ENCODE measurements around the gene FTCD. TPM values are rescaled to one million over a fixed set of nuclear protein-coding genes. Genes with fewer than 3 reads are reported as not detected.

The FTCD gene
- total RNA-seq, 1 donor from 2014 or later: 0.69 TPM

GRCh38 chr21:46159390-46159789, 4.0 kb upstream of the FTCD start:
- intact Hi-C loops (cut with micrococcal nuclease): no loop called here
- ATAC-seq (ENCODE audit: low read depth) (no peak), DNase-seq (no peak)
- no peak overlapping the region for H3K27ac Mint-ChIP-seq
- no peak overlapping the region for H3K4me3 Mint-ChIP-seq
- H3K36me3 Mint-ChIP-seq (ENCODE audit: low read depth): peaks cover 9% of the 10 kb centered on the region
- H3K4me1 Mint-ChIP-seq: no peaks in the 10 kb centered on the region
- ChIA-PET CTCF (no interaction called here), POLR2A (no interaction called here)
- TF ChIP-seq, protein P1, sequence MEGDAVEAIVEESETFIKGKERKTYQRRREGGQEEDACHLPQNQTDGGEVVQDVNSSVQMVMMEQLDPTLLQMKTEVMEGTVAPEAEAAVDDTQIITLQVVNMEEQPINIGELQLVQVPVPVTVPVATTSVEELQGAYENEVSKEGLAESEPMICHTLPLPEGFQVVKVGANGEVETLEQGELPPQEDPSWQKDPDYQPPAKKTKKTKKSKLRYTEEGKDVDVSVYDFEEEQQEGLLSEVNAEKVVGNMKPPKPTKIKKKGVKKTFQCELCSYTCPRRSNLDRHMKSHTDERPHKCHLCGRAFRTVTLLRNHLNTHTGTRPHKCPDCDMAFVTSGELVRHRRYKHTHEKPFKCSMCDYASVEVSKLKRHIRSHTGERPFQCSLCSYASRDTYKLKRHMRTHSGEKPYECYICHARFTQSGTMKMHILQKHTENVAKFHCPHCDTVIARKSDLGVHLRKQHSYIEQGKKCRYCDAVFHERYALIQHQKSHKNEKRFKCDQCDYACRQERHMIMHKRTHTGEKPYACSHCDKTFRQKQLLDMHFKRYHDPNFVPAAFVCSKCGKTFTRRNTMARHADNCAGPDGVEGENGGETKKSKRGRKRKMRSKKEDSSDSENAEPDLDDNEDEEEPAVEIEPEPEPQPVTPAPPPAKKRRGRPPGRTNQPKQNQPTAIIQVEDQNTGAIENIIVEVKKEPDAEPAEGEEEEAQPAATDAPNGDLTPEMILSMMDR (IDR thresholded peaks at IDR 0.05): no peak
- H3K9me3 Mint-ChIP-seq: no peaks in the 10 kb centered on the region
- no peaks in the 10 kb centered on the region for H3K27me3 Mint-ChIP-seq

GRCh38 chr21:46158666-46159300, 3.4 kb upstream of the FTCD start:
- DNase-seq: no peak
- no peak overlapping the region for H3K4me3 Mint-ChIP-seq
- TF ChIP-seq, protein P1 (IDR thresholded peaks at IDR 0.05): no peak
- H3K9me3 Mint-ChIP-seq: no peaks in the 10 kb centered on the region
- H3K36me3 Mint-ChIP-seq (ENCODE audit: low read depth): peaks cover 4% of the 10 kb centered on the region
- H3K27me3 Mint-ChIP-seq: no peaks in the 10 kb centered on the region
- POLR2A ChIA-PET: no interaction called here
- CTCF ChIA-PET: no interaction called here
- H3K4me1 Mint-ChIP-seq: no peaks in the 10 kb centered on the region
- intact Hi-C loops (cut with micrococcal nuclease): no loop called here
- ATAC-seq (ENCODE audit: low read depth): no peak
- H3K27ac Mint-ChIP-seq: no peak overlapping the region

DNA sequence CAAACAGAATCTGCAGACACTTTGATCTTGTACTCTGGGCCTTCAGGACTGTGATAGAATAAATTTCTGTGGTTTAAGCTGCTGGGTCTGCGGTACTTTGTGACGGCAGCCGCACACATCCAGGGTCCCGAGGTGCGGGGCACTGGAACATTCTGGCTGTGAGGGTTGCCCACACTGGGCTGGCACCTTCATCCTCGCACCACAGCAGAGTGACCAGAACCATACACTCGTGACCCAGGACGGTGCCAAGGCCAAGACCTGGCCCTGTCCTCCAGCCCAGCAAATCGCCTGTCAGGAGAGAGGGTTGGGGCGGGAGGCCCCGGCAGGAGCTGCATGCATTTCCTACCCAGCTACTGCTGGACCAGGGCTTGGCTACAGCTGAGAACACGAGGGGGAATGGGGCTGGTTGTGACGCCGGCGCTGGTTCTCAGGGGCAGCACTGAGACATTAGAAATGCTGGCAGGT, 2.6 kb upstream of the FTCD start:
- intact Hi-C loops (cut with micrococcal nuclease): no loop called here
- TF ChIP-seq, protein P1 (IDR thresholded peaks at IDR 0.05): no peak
- Mint-ChIP-seq H3K36me3 (ENCODE audit: low read depth) (peaks cover 4% of the 10 kb centered on the region), H3K4me1 (no peaks in the 10 kb centered on the region), H3K27me3 (no peaks in the 10 kb centered on the region), H3K27ac (no peak overlapping the region), H3K9me3 (no peaks in the 10 kb centered on the region), H3K4me3 (no peak overlapping the region)
- ATAC-seq (ENCODE audit: low read depth) (no peak), DNase-seq (no peak)
- POLR2A ChIA-PET: no interaction called here
- CTCF ChIA-PET: no interaction called here

DNA sequence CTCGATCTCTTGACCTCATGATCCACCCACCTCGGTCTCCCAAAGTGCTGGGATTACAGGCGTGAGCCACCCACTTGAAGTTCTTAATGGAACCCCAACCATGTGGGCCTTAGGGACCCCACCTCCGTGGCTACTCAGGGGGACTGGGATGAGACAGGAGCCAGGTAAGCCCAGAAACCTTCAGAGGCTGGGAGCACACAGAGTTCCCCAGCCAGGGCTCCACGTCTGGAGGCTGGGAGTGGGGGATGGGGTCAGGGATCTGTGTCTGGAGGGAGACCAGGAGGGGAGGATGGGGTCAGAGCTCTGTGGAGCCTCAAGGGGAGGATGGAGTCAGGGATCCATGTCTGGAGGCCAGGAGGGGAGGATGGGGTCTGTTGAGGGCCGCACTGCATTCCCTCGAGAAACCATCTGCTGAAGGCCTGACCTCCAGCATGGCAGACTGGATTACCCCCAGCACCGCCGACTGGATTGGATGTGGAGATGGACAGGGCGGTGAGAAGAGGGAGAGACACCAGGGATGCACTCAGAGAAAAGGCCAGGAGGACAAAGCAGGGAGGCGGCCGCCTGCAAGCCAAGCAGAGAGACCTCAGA, 2.1 kb upstream of the FTCD start:
- Mint-ChIP-seq H3K9me3 (no peaks in the 10 kb centered on the region), H3K4me1 (peaks cover 2% of the 10 kb centered on the region), H3K36me3 (ENCODE audit: low read depth) (peaks cover 2% of the 10 kb centered on the region), H3K27me3 (no peaks in the 10 kb centered on the region), H3K27ac (no peak overlapping the region), H3K4me3 (no peak overlapping the region)
- intact Hi-C loops (cut with micrococcal nuclease): no loop called here
- TF ChIP-seq, protein P1 (IDR thresholded peaks at IDR 0.05): no peak
- CTCF ChIA-PET: no interaction called here
- no peak for ATAC-seq (ENCODE audit: low read depth)
- no peak for DNase-seq
- POLR2A ChIA-PET: no interaction called here

- DNase-seq: peak; percentile 7
- H3K4me1 Mint-ChIP-seq: peaks cover 2% of the 10 kb centered on the region
- ChIA-PET POLR2A (no interaction called here), CTCF (no interaction called here)
- ATAC-seq (ENCODE audit: low read depth): no peak
- H3K36me3 Mint-ChIP-seq (ENCODE audit: low read depth): peaks cover 2% of the 10 kb centered on the region
- intact Hi-C loops (cut with micrococcal nuclease): no loop called here
- TF ChIP-seq, protein P1 (IDR thresholded peaks at IDR 0.05): no peak
- H3K9me3 Mint-ChIP-seq: no peaks in the 10 kb centered on the region
- no peak overlapping the region for H3K27ac Mint-ChIP-seq
- no peak overlapping the region for H3K4me3 Mint-ChIP-seq
- no peaks in the 10 kb centered on the region for H3K27me3 Mint-ChIP-seq
Measured at GRCh38 chr21:46156678-46157077, 1.3 kb upstream of the FTCD start.

Data from activated B cell treated with CpG ODN at 0.5 μM for 24 hours (primary cell).